T47D (cell line): ENCODE measurements around the gene CACNB1.

ENCODE experiments used
- DNase-seq, 2 experiments: peaks; one replicate each; pipeline versions ENCODE4 v3.0.0 to v3.0.0-alpha.2; 2011 to 2012; ENCODE audit warnings: low read depth in 1 of 2, low spot score in 1 of 2
- JUND ChIP-seq: IDR thresholded peaks from 2 replicates; pipeline ENCODE4 v1.6.1; 2012; ENCODE audit warnings: low read depth
- in situ Hi-C: cut with HindIII; loops from 2 replicates; pipeline ENCODE4 v1.10.0; 2016; ENCODE audit warnings: low sequenced_read_pairs, low pct_unique_long_range_greater_than_20kb

CACNB1 gene

GRCh38 chr17:39235555-39236449 lies 38.3 kb upstream of the CACNB1 start:
- in situ Hi-C loops, result no loop called here
- TF ChIP-seq JUND, result no peak
- DNase-seq, result peak; percentile 86 to 87

DNA sequence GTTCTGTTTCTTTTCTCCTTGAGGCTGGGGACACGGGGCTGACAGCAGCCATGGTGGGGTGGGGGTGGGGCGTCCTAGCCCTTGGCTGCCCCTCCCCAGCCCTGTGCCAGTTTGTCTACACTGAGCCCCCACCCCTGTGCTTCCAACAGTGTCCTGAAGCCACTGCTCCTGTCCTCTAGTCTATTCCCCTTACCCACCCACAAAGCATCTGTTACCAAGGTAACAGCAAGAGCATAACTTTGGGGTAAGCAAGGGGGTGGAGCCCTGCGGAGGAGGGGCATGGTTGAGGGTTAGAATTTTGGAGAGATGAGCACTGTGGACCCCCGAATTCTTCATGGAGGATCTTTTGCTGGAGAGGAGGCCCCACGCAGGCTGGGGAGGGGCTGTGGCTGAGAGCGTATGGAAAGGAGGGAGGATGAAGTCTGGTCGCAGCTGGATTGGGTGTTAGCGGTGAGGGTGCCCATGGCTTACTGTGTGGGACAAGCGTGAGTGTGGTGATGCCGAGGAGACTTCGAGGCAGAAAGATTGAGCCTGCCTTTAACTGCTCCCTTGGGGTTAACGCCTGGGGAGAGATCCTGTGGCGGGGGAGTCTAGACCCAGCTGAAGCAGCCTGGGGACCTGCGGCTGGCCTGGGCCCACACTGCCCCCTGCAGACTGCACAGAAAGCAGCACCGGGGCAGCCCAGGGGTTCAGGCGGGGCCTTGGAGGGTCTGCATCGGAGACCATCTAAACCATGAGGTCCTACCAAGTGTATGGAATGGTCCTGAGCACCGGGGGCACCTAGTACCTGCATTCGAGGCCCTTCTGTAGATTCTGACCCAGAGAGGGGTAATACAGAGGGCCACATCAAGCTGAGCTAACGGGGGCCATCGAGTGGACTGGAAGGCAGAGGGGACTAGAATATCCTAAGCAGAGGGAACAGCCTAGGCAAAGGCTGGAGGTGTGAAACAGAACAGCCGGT lies 34.4 kb upstream of the CACNB1 start:
- TF ChIP-seq JUND, result no peak
- no peak for DNase-seq
- in situ Hi-C loops, result no loop called here

DNA sequence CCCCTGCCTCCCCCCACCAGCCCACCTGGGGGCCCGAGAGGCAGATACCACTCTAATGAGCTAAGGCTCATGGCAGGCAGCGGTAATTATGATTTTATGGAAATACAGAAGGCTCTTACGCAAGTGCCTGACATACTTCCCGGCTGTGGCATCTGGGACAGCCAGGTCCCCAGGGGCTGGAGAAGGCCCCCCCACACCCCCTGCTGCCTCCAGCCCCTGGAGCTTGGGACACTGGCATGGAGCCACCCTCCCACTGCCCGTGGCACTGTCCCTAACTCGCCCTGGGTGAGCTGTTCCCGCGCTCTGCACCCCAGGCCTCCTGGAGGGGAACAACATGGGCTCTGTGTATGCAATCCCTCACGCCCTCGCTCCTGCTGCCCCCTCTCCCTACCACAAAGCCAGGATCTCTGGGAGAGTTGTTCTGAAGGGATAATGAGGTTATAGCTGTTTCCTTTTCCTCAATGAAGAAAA lies 33.7 kb upstream of the CACNB1 start:
- no peak for DNase-seq
- in situ Hi-C loops, result no loop called here
- TF ChIP-seq JUND, result no peak

DNA sequence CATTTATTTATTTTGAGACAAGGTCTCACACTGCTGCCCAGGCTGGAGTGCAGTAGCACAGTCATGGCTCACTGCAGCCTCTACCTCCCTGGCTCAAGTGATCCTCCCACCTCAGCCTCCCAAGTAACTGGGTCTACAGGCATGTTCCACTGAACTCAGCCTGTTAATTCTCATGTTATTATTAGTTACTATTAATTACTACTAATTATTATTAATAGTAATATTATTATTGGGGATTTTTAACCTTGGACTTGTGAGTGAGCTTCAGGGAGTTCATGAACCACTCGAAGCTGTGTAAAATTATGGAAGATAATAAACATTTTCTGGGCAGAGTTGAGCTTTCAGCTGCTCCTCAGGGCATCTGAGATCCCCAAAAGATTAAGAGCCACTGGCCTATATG lies 32.9 kb upstream of the CACNB1 start:
- TF ChIP-seq JUND, result no peak
- DNase-seq, result no peak
- in situ Hi-C loops, result no loop called here

DNA sequence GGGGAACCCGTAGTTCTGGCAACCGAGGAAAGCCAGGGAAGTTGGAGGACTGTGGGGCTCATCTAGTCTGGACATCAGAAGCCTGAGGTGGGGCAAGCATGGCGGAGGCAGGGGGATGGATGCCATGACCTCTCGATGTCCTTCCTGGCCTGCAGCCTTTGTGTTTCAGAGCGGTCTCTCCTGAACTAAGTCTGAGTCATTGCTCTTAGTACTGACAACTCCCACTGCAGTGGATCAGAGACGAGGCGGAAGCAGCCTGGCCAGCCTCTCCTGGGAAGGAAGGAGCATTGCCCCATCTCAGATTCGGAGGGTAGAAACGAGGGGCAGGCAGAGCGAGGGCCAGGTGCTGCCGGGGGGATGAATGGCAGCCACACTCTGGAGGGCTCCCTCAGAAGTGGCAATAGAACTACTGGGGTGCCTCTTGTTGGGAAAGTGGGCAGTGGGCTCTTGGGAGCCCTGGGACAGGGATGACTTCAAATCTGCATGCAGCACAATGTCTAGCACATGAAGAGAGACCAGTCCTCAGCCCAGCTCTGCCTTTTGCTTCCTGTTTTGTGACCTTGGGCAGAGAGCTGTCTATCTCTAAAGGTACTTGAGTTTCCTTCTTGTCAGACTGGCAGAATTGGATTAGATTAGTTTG lies 31.9 kb upstream of the CACNB1 start:
- TF ChIP-seq JUND, result no peak
- DNase-seq, result no peak
- in situ Hi-C loops, result no loop called here

GRCh38 chr17:39227364-39227919 lies 30.0 kb upstream of the CACNB1 start:
- DNase-seq, result no peak
- TF ChIP-seq JUND, result no peak
- in situ Hi-C loops, result no loop called here

- in situ Hi-C loops, result no loop called here
- no peak for DNase-seq
- no peak for TF ChIP-seq JUND
Observed at GRCh38 chr17:39225959-39226683, 28.7 kb upstream of the CACNB1 start.

GRCh38 chr17:39225308-39225958 lies 28.0 kb upstream of the CACNB1 start, which contains the start of gene STAC2:
Gene STAC2 (minus strand): TSS chr17:39225945. CDS start chr17:39225502, 443 bp downstream.
- TF ChIP-seq JUND, result no peak
- in situ Hi-C loops, result no loop called here
- no peak for DNase-seq

- in situ Hi-C loops, result no loop called here
- no peak for TF ChIP-seq JUND
- no peak for DNase-seq
Observed at GRCh38 chr17:39224778-39225307, 27.4 kb upstream of the CACNB1 start.

DNA sequence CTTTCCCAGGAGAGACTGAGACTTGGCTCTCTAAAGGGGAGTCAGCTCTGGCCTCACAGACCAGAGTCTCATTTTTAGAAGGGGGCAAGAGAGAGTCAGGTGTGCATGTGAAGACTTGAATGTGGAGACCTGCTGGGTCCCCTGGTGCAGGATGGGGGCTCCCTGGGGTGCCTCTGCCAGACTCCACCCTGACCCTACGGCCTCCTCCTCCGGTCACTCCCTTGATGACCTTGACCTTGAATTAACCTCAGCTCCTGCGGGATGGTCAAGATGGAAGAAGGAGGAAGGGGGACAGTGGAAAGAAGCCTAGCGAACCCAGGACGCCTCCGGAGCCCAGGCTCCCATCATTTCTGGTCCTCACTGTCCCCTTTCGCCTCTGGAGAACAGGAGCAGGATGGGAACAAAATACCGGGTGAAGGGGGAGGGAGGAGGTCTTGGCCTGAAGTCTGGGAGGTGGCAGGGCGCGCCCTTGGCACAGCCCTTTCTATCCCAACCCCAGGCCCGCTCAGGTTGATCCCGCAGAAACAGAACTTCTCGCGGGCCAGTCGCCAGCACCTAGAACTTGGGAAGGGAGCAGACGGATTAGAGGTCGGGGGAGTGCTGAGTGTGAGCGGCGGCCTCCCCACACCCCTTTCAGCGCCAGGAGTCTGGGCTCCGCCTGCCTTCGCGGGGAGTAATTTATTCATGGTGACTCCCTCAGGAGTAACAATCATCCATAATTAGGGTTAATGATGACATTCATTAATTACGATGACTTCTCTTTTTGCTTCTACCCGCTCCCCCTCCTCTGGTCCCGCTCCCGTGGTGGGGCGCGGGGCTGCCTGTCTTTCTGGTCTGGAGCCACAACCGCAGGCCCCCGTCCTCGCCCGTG lies 26.7 kb upstream of the CACNB1 start:
- DNase-seq, result no peak
- no peak for TF ChIP-seq JUND
- in situ Hi-C loops, result no loop called here
